ENCODE data around the gene TAC3.

- TF ChIP-seq CTCF (IDR thresholded peaks at IDR 0.05; ENCODE audit: borderline replicate concordance, extremely low read depth, low read length, poor library complexity, severe bottlenecking) (no peak), EZH2 (IDR thresholded peaks at IDR 0.05; ENCODE audit: borderline replicate concordance, low read depth, low read length, severe bottlenecking) (no peak)
Observed at GRCh38 chr12:57009949-57010626, 6.2 kb downstream of the TAC3 start.
